H1 (cell line): ENCODE measurements around the gene SLC6A12. TPM values are rescaled to one million over a fixed set of nuclear protein-coding genes. Genes with fewer than 3 reads are reported as not detected.
A peak's percentile ranks its signal among the peaks of the same experiment; 100 is the strongest.

ENCODE experiments used
- CTCF ChIA-PET: fragments of 300-600 bp; sonication (Branson Sonifier 250); formaldehyde crosslinking; loops from one replicate; lab custom pipeline; 2021; ENCODE audit not compliant: partially characterized antibody; lab: Charles Lee
- POLR2A ChIA-PET: fragments of 300-600 bp; sonication (Branson Sonifier 250); formaldehyde crosslinking; loops from one replicate; lab custom pipeline; 2021; ENCODE audit warnings: inconsistent platforms; ENCODE audit not compliant: partially characterized antibody; lab: Charles Lee
- DNase-seq, 2 experiments: peaks; one replicate each; pipeline versions ENCODE4 v3.0.0 to v3.0.0-alpha.2; 2010 to 2022; ENCODE audit warnings: low spot score in 2 of 2, low read depth in 1 of 2, mixed read lengths in 1 of 2
- FAIRE-seq: peaks from 2 replicates; lab custom pipeline; 2011; peaks lifted over from hg19 to GRCh38; lab: Jason Lieb, UNC
- H2AFZ ChIP-seq: 2 replicates; pipeline ENCODE4 v1.8.1; 2012; ENCODE audit warnings: low read length, inconsistent platforms
- H2AK5ac ChIP-seq: 2 replicates; pipeline ENCODE4 v1.6.1; 2013; ENCODE audit warnings: low read depth, low read length
- H2BK120ac ChIP-seq: replicated peaks from 2 replicates; pipeline ENCODE3; 2013; ENCODE audit warnings: low read depth, low read length, inconsistent platforms
- H2BK12ac ChIP-seq: 2 replicates; pipeline ENCODE4 v1.6.1; 2013; ENCODE audit warnings: low read depth, low read length
- H2BK15ac ChIP-seq: 2 replicates; pipeline ENCODE4 v1.6.1; 2013; ENCODE audit warnings: low read length
- H2BK20ac ChIP-seq: 2 replicates; pipeline ENCODE4 v1.6.1; 2013; ENCODE audit warnings: low read length
- H2BK5ac ChIP-seq: 2 replicates; pipeline ENCODE4 v1.6.1; 2013; ENCODE audit warnings: low read depth, low read length
- H3K14ac ChIP-seq: 2 replicates; pipeline ENCODE4 v1.6.1; 2013; ENCODE audit warnings: inconsistent platforms; ENCODE audit not compliant: insufficient read length
- H3K18ac ChIP-seq: 2 replicates; pipeline ENCODE4 v1.6.1; 2013; ENCODE audit warnings: low read length; ENCODE audit errors: extremely low read depth
- H3K23ac ChIP-seq: 2 replicates; pipeline ENCODE4 v1.6.1; 2013; ENCODE audit warnings: inconsistent platforms; ENCODE audit not compliant: insufficient read length
- H3K23me2 ChIP-seq: 2 replicates; pipeline ENCODE4 v1.6.1; 2013; ENCODE audit warnings: low read depth, low read length
- H3K27ac ChIP-seq: 2 replicates; pipeline ENCODE4 v1.6.1; 2011; ENCODE audit warnings: low read depth, low read length, inconsistent platforms
- H3K27me3 ChIP-seq, 4 experiments: replicated peaks in 1 of 4; 1 replicate in 1 of 4; 2 replicates in 3 of 4; pipeline versions ENCODE4 v1.6.1 to v1.8.1; 2011 to 2013; ENCODE audit warnings: low read length in 3 of 4, mild to moderate bottlenecking in 3 of 4, inconsistent platforms in 2 of 4, mixed read lengths in 2 of 4, moderate library complexity in 1 of 4; ENCODE audit not compliant: control insufficient read depth in 3 of 4, insufficient read depth in 3 of 4; ENCODE audit errors: extremely low read depth in 1 of 4
- H3K36me3 ChIP-seq, 4 experiments: 2 replicates each; pipeline versions ENCODE4 v1.6.1 to v1.8.1; 2011 to 2013; ENCODE audit warnings: mild to moderate bottlenecking in 4 of 4, low read length in 3 of 4, moderate library complexity in 2 of 4, control low read depth in 1 of 4, inconsistent platforms in 1 of 4; ENCODE audit not compliant: insufficient read depth in 4 of 4, control insufficient read depth in 2 of 4
- H3K4ac ChIP-seq: replicated peaks from 2 replicates; pipeline ENCODE3; 2013; ENCODE audit warnings: low read length, low read depth, mixed read lengths, inconsistent platforms; ENCODE audit not compliant: insufficient read length
- H3K4me1 ChIP-seq, 4 experiments: replicated peaks in 1 of 4; 1 replicate in 1 of 4; 2 replicates in 3 of 4; pipeline versions ENCODE4 v1.6.1 to v1.8.1; 2011 to 2013; ENCODE audit warnings: low read length in 3 of 4, inconsistent platforms in 2 of 4, mixed read lengths in 1 of 4; ENCODE audit not compliant: insufficient read depth in 4 of 4, control insufficient read depth in 3 of 4
- H3K4me2 ChIP-seq, 2 experiments: 2 replicates each; pipeline versions ENCODE4 v1.6.1 to v1.8.1; 2011 to 2013; ENCODE audit warnings: low read depth in 2 of 2, low read length in 2 of 2, control low read depth in 1 of 2, inconsistent platforms in 1 of 2, mild to moderate bottlenecking in 1 of 2; ENCODE audit not compliant: insufficient read depth in 1 of 2
- H3K4me3 ChIP-seq, 4 experiments: fragments of 200-600, 300-600 bp in 1 of 4; sonication (generic), shearing (Covaris generic), sonication (Bioruptor Twin) in 1 of 4; 2 replicates each; pipeline versions ENCODE4 v1.5.1 to v1.8.1; 2011 to 2016; ENCODE audit warnings: low read length in 4 of 4, low read depth in 3 of 4, control low read depth in 2 of 4, inconsistent platforms in 2 of 4, mild to moderate bottlenecking in 2 of 4, mixed read lengths in 1 of 4, moderate library complexity in 1 of 4; ENCODE audit not compliant: insufficient read depth in 2 of 4; ENCODE audit errors: extremely low read depth in 1 of 4
- H3K56ac ChIP-seq: replicated peaks from 2 replicates; pipeline ENCODE3; 2013; ENCODE audit warnings: low read depth, mild to moderate bottlenecking, mixed read lengths, low read length, inconsistent platforms; ENCODE audit not compliant: insufficient read length
- H3K79me1 ChIP-seq: 2 replicates; pipeline ENCODE4 v1.6.1; 2013; ENCODE audit warnings: low read depth, low read length, control low read depth
- H3K79me2 ChIP-seq, 2 experiments: 2 replicates each; pipeline versions ENCODE4 v1.6.1 to v1.8.1; 2012 to 2013; ENCODE audit warnings: low read length in 2 of 2, mild to moderate bottlenecking in 2 of 2, inconsistent platforms in 1 of 2; ENCODE audit not compliant: insufficient read depth in 2 of 2, control insufficient read depth in 1 of 2
- H3K9ac ChIP-seq, 4 experiments: replicated peaks in 1 of 4; 1 replicate in 1 of 4; 2 replicates in 3 of 4; pipeline versions ENCODE4 v1.6.1 to v1.8.1; 2011 to 2013; ENCODE audit warnings: low read depth in 3 of 4, low read length in 3 of 4, control low read depth in 2 of 4, mild to moderate bottlenecking in 2 of 4, moderate library complexity in 2 of 4, inconsistent platforms in 1 of 4; ENCODE audit errors: extremely low read depth in 1 of 4
- H3K9me3 ChIP-seq, 2 experiments: 2 replicates each; pipeline versions ENCODE4 v1.6.1 to v1.8.1; 2012 to 2013; ENCODE audit warnings: mild to moderate bottlenecking in 2 of 2, moderate library complexity in 2 of 2, control low read depth in 1 of 2, inconsistent platforms in 1 of 2, low read depth in 1 of 2, low read length in 1 of 2, mixed read lengths in 1 of 2; ENCODE audit not compliant: insufficient read depth in 2 of 2
- H4K20me1 ChIP-seq, 2 experiments: replicated peaks in 1 of 2; 2 replicates each; pipeline versions ENCODE3 to v1.8.1; 2011 to 2013; ENCODE audit warnings: inconsistent platforms in 2 of 2, low read length in 2 of 2, mild to moderate bottlenecking in 1 of 2; ENCODE audit not compliant: insufficient read depth in 2 of 2, control insufficient read depth in 1 of 2
- H4K5ac ChIP-seq: 2 replicates; pipeline ENCODE4 v1.6.1; 2013; ENCODE audit warnings: low read length, low read depth, mixed read lengths, inconsistent platforms; ENCODE audit not compliant: insufficient read length
- H4K8ac ChIP-seq: 2 replicates; pipeline ENCODE4 v1.8.0; 2013; ENCODE audit warnings: mild to moderate bottlenecking, moderate library complexity, low read length, inconsistent platforms; ENCODE audit not compliant: insufficient read depth; ENCODE audit errors: extremely low read depth
- H4K91ac ChIP-seq: replicated peaks from 2 replicates; pipeline ENCODE3; 2013; ENCODE audit warnings: low read length, mixed read lengths, inconsistent platforms; ENCODE audit not compliant: insufficient read length
- ASH2L ChIP-seq: fragments of 200-600, 300-600 bp; sonication (generic); IDR thresholded peaks from one replicate; pipeline ENCODE4 v1.7.1; 2017; ENCODE audit warnings: low read length
- JUN ChIP-seq: IDR thresholded peaks from 2 replicates; pipeline ENCODE4 v1.6.1; 2011; ENCODE audit warnings: low read depth, mild to moderate bottlenecking, improper control_type of control experiment, low read length
- WGBS, 2 experiments: shearing (Covaris generic) in 1 of 2; methylation state at CpG; one replicate each; pipeline versions ENCODE4 v1.1.6 to v1.1.7; 2013 to 2015; ENCODE audit warnings: low lambda C conversion rate in 2 of 2, mixed read lengths in 2 of 2, inconsistent platforms in 1 of 2, low coverage in 1 of 2, missing lambda C conversion rate in 1 of 2; ENCODE audit not compliant: insufficient replicate concordance in 2 of 2, insufficient coverage in 1 of 2, insufficient read length in 1 of 2; ENCODE audit errors: extremely low coverage in 1 of 2, missing lambda C conversion rate in 1 of 2; 5-methylcytosine and 5-hydroxymethylcytosine counted together
- polyA plus RNA-seq, 7 experiments: library from polyadenylated mRNA; depleted of rRNA in 3 of 7; stranded (reverse) in 5 of 7; unstranded in 2 of 7; fragments of >200 nt in 5 of 7; fragments of 200-250 nt in 2 of 7; gene quantifications; 1 replicate in 5 of 7; 2 replicates in 1 of 7; 4 replicates in 1 of 7; pipeline versions ENCODE4 v1.2.1 to v1.2.3, GENCODE V29; 2011 to 2013; ENCODE audit warnings: missing spikeins in 2 of 7, mixed read lengths in 2 of 7
- total RNA-seq: library from RNA; stranded (reverse); fragmentation: NEBNext Ultra II Directional; extraction: Animal tissue kit (Norgen Biotek cat#: 25700); gene quantifications from 2 replicates; pipeline ENCODE4 v1.2.1, GENCODE V29; 2021
- TF ChIP-seq, protein P1 (sequence below): IDR thresholded peaks from 2 replicates; pipeline ENCODE4 v1.6.1; 2011; ENCODE audit warnings: low read depth, mild to moderate bottlenecking, low read length; ENCODE audit not compliant: insufficient read depth

The SLC6A12 gene
- total and polyA plus RNA-seq, 2 of the 8 experiments (the other 6 are each of a cell fraction or from before 2014, with no cell fraction given), result 0.70 to 1.1 TPM

DNA sequence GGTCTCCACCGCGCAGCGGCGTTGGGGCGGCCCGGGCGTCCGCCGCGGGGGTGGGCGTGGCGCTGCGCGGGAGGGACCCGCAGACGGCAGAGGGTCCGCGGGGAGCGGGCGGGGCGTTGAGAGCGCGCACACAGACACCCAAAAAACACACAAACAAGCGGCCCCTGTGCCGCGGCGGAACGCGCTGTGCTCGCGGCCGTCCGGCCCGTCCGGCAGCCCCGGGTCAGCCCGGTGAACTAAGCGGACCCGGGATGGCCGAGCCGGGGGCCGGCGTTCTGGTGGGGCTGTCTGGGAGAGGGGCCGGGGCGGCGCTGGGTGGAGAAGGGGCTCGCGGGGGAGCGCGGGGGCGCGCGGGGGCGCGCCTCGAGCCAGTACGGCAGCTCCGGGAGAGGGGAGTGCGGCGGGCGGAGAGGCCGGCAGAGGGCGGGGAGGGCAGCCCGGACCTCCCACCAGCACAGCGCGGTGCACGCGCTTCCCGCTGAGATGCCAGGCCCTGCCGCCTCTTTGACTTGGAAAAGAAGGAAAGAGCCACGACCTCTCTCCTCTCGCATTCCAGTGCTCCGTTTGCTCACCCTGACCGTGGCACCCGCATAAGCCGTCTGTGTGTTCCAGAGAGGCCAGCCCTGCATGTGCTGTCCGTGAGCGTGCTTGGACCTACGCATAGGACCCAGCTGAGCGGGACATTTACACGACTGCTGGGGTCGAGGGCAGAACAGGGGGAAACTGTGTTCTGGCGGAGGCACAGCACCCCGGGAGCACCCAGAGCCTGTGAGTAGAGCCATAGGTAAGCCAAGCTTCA, 10.3 kb downstream of the SLC6A12 start:
- no peak overlapping the region for H3K9ac ChIP-seq
- H2BK5ac ChIP-seq, result no peak overlapping the region; the same call in 1 of the 2 replicates
- peak overlapping the region; percentile 42; the same call in 1 of the 2 replicates for H3K18ac ChIP-seq
- peak; percentile 75 for TF ChIP-seq ASH2L
- TF ChIP-seq, protein P1, sequence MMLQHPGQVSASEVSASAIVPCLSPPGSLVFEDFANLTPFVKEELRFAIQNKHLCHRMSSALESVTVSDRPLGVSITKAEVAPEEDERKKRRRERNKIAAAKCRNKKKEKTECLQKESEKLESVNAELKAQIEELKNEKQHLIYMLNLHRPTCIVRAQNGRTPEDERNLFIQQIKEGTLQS, result no peak
- TF ChIP-seq JUN, result no peak

More for the DNA sequence above, 10.3 kb downstream of the SLC6A12 start:
- Histone ChIP-seq H4K8ac (no peak overlapping the region), H2BK15ac (no peak overlapping the region), H3K4me2 (peak overlapping the region; percentile 82 to 99), H4K5ac (no peak overlapping the region), H4K91ac (peak overlapping the region; percentile 0), H3K4ac (no peak overlapping the region), H3K79me2 (no peaks in the 10 kb centered on the region), H3K36me3 (no peaks in the 10 kb centered on the region; a peak in 1 of 8 replicates), H3K9me3 (no peaks in the 10 kb centered on the region), H2AFZ (0 out of 2 replicates have a peak overlapping the region, but pooled peaks have one; percentile 61), H2BK120ac (no peak overlapping the region), H3K23ac (no peak overlapping the region), H3K14ac (no peak overlapping the region), H3K4me3 (peak overlapping the region; percentile 55 to 80 (median 62)), H2BK12ac (peak overlapping the region; percentile 3; the same call in 1 of the 2 replicates), H3K23me2 (peaks cover 5% of the 10 kb centered on the region; the same call in 1 of the 2 replicates), H4K20me1 (peaks cover 0 to 2% of the 10 kb centered on the region in 2 experiments), H2BK20ac (0 out of 2 replicates have a peak overlapping the region, but pooled peaks have one; percentile 6), H3K79me1 (no peaks in the 10 kb centered on the region), H2AK5ac (no peak overlapping the region), H3K4me1 (peaks cover 7 to 18% (median 12%) of the 10 kb centered on the region in 4 experiments), H3K27me3 (peaks cover 5 to 51% (median 33%) of the 10 kb centered on the region in 4 experiments), H3K56ac (no peak overlapping the region), H3K27ac (no peak overlapping the region)
- FAIRE-seq (no peak), DNase-seq (peak in 1 of 2 experiments; percentile 78)
- POLR2A ChIA-PET, result interaction anchor here (0.9 to 1.5 kb wide), 3 partner anchors 9 to 24 kb away, joined by 3 to 8 read pairs (median 3); no protein-coding TSS in a partner anchor
- 3% methylated on average over 38 of the region's 84 CpGs; no CpG with 5 or more reads in 1 of the 2 experiments for WGBS, 2 experiments
- CTCF ChIA-PET, result interaction anchor here (0.9 to 7.3 kb wide), 6 partner anchors 8 to 31 kb away, joined by 3 to 74 read pairs (median 5); partner anchors contain the start of gene SLC6A12
